Activated effector memory CD4-positive, alpha-beta T cell treated with anti-CD3 and anti-CD28 coated beads, Interleukin-2, amount 50 U/mL, for 16 hours (primary cell): ENCODE results near the gene RASA3.

Experiments
- DNase-seq: peaks from one replicate; pipeline ENCODE4 v3.0.0-alpha.2; 2020

The RASA3 gene

GRCh38 chr13:113929628-113930615 is 202.5 kb downstream of the RASA3 start:
- DNase-seq = peak; percentile 59

DNA sequence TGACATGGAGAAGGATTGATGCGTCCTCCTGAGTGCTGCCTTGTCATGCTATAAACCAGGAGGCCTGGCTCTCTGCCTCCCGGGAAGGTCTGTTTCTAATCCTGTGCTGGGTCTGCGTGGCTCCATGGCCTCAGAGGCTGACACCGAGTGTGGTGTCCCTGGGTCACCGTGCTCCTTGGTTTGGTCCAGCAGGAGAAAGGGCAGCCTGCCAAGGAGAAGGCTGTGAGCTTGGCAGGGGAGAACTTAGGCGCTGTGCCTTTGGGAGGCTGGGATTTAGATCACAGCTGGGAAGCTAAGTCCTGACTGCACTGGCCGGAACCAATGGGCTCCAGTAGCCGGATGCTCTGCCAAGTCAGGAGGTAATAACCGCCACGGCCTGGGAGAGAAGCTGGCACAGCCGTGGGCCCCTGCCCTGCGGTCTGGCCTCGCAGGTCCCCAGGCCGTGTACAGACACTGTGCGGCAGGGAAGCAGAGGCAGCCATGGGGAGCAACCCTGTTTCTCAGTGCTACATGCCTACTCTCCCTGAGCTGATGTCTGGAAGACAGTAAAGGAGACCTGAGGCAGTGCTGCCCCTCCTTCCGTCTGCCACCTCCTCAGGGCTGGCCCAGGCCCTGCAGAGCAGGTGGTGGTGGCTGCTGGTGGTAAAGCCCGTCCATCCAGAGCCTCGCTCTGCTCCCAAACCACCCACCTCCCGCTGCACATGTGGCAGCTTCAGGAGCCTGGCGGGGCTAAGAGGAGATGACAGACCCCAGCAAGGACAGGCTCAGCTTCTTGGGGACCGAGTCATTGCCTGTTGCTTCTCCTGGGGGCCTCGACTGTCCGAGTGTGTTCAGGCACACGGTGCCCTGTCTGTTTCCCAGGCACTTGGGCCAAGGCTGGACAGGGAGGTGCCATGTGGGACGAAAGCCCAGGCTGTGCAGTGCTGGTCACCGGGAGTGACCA is 203.5 kb downstream of the RASA3 start:
- DNase-seq = peak; percentile 58
